ENCODE results near the gene OR51B4.
"Not testable (repeated sequence)": the region's sequence is repeated elsewhere in the genome, so short reads cannot be mapped to it uniquely, and the experiment has no call there.

OR51B4 gene

GRCh38 chr11:5269715-5270147, 32.0 kb downstream of the OR51B4 start, which contains the start of gene HBE1:
TSS of gene HBE1 (minus strand) at chr11:5269945. CDS start at chr11:5269890, 55 bp downstream.
- DNase-seq: no peak

- no peak for DNase-seq
Observed at GRCh38 chr11:5267033-5267563, 34.6 kb downstream of the OR51B4 start.

- no peak for DNase-seq
Observed at GRCh38 chr11:5266609-5267008, 35.1 kb downstream of the OR51B4 start.

GRCh38 chr11:5265832-5266231, 35.9 kb downstream of the OR51B4 start:
- DNase-seq: no peak

- no peak for DNase-seq
Observed at GRCh38 chr11:5258543-5259262, 43.0 kb downstream of the OR51B4 start.

- no peak for DNase-seq
Observed at GRCh38 chr11:5257296-5257695, 44.5 kb downstream of the OR51B4 start.

- DNase-seq: not testable (repeated sequence)
Observed at GRCh38 chr11:5254646-5255413, 46.9 kb downstream of the OR51B4 start, which contains the start of gene HBG2. TSS of gene HBG2 (minus strand) at chr11:5254781. CDS start at chr11:5254728, 53 bp downstream.

GRCh38 chr11:5254023-5254422, 47.7 kb downstream of the OR51B4 start:
- not testable (repeated sequence) for DNase-seq

GRCh38 chr11:5253440-5253839, 48.3 kb downstream of the OR51B4 start:
- not testable (repeated sequence) for DNase-seq

- no peak for DNase-seq
Observed at GRCh38 chr11:5252919-5253265, 48.9 kb downstream of the OR51B4 start.

GRCh38 chr11:5252192-5252918, 49.4 kb downstream of the OR51B4 start:
- DNase-seq: no peak

- no peak for DNase-seq
Observed at GRCh38 chr11:5251746-5252145, 50.0 kb downstream of the OR51B4 start.

Data from cortex of kidney (tissue), 1 donor.